ENCODE results near the gene FUS.
"Not testable (repeated sequence)": the region's sequence is repeated elsewhere in the genome, so short reads cannot be mapped to it uniquely, and the experiment has no call there.

Gene FUS

DNA sequence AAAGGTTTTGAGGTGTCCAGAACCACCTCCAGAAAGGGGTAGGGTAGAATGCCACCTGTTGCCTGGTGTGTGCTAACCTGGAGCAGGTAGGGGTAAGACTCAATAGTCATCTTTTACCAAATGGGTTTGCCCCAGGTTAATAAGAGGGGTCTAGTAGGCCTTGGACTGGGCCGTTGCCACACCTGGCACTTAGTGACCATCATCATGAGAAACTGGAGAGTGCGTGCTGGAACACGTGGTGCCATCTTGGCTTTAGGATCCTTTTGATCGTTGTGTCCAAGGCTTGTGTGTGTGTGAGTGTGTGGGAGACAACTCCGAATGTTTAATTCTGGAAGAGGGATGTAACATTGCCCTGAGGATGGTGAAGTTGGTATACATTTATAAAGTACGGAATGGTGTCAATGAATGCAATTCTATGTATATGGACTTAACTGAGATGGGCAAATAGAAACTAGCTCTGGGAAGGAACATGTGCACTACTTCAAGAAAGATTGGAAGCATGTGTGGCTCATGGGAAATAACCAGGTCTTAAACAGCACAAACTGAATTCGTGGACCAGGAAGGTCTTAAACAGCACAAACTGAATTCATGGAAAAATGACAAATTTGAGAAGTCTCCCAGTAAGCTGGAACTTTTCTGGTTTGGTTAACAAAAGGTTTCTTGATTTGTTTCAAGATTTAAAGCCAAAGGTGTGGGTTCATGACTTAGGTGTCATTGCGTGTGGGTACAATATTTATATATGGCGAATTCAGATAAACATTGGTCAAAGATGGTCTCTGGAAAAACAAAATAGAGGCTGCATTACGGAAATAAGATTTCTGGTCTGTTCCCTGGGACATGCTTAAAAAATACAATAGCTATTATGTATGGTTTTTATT lies 7.2 kb downstream of the FUS start:
- DNase-seq (ENCODE audit: low read depth), result no peak

- DNase-seq (ENCODE audit: low read depth), result no peak
Observed at GRCh38 chr16:31187808-31188189, 7.9 kb downstream of the FUS start.

DNA sequence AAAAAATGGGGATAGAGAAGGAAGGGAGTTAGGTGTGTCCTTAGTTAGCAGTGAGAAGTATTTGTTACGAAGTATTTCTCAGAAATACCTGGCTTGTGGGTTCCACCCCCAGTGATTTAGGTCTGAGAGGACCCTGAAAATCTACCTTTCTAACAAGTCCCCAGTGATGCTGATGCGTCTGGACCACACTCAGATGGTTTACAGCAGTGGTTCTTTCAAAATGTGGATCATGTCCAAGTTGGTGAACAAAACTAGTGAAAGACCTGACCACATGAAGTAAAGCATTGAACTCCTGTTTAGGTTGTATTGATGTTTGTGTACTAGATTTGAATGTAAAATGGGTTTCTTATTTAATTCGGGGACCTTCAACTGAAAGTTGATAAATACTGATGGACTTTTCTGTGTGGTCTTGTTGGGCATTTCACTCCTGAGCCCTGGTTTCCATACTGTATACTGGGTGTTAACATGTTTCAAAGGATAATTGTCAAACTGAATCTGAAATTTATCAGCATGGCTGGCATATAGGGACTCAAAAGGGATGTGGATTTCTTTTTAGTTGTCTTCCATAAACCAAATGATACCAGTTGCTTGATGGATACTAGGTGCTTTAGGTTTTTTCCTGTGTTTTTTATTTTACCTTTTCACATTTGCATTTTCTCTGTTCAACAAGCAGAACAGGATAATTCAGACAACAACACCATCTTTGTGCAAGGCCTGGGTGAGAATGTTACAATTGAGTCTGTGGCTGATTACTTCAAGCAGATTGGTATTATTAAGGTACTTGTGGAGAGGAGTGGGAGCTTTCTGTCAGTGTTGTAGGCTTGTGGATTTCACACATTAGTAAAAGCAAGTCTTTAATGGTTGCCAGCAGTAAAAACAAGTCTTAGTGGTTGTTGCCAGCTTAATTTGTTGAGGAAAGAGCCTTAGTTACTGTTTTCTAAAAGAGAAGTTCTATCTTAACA lies 8.8 kb downstream of the FUS start:
- DNase-seq (ENCODE audit: low read depth), result no peak

DNA sequence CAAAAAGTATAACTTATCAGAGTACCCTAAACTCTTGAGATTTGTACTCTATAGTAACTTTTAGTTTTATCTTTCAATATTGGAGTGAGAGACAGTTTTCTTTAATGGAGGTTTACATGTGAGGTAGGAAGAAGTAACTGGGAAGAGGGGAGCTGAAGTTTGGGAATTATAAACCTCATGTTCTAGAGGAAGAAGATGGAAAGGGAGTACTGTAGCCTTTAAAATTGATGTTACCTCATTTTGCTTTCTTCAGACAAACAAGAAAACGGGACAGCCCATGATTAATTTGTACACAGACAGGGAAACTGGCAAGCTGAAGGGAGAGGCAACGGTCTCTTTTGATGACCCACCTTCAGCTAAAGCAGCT lies 9.5 kb downstream of the FUS start:
- no peak for DNase-seq (ENCODE audit: low read depth)

DNA sequence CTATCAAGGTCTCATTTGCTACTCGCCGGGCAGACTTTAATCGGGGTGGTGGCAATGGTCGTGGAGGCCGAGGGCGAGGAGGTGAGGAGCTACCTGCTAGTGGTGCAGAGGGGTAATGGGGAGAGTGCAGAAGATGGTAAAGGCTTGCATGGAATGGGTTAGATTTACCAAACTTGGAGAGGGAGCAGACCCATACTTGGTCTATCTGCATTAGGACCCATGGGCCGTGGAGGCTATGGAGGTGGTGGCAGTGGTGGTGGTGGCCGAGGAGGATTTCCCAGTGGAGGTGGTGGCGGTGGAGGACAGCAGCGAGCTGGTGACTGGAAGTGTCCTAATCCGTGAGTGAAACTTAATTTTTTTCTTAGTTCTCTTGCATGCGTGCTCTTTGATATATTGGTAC lies 10.1 kb downstream of the FUS start:
- DNase-seq (ENCODE audit: low read depth), result no peak

- DNase-seq (ENCODE audit: low read depth), result no peak
Observed at GRCh38 chr16:31190818-31191444, 11.0 kb downstream of the FUS start.

DNA sequence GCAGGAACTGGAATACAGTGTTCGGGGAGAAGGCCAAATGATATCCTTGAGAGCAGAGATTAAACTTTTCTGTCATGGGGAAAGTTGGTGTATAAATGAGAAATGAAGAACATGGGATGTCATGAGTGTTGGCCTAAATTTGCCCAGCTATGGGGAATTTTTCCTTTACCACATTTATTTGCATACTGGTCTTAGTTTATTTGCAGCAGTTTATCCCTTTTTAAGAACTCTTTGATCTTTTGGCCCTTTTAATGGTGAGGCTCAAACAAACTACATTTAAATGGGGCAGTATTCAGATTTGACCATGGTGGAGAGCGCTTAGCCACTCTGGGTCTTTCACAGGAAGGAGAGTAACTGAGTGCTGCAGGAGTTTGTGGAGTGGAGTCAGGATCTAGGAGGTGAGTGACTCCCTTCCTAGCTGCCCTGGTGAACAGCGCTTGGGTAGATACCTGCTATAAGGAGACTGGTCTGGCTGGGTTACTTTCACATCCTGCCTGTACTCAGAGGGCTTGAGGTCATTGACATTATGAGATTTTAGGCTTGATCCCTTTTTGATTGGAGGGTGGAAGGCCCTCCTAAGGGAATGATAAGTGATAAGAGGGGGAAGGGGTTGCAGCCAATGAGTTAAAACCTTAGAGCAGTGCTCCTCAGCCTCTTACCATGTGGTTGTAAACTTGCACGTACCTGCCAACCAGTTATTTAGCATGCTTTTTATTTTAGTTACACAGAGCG lies 11.9 kb downstream of the FUS start:
- DNase-seq (ENCODE audit: low read depth), result no peak

GRCh38 chr16:31192856-31193642 lies 13.1 kb downstream of the FUS start:
- DNase-seq (ENCODE audit: low read depth), result no peak

- DNase-seq (ENCODE audit: low read depth), result no peak
Observed at GRCh38 chr16:31193874-31194273, 13.9 kb downstream of the FUS start.

GRCh38 chr16:31194898-31195297 lies 15.0 kb downstream of the FUS start:
- DNase-seq (ENCODE audit: low read depth), result no peak

- DNase-seq (ENCODE audit: low read depth), result not testable (repeated sequence)
Observed at GRCh38 chr16:31195861-31196260, 15.9 kb downstream of the FUS start.

DNA sequence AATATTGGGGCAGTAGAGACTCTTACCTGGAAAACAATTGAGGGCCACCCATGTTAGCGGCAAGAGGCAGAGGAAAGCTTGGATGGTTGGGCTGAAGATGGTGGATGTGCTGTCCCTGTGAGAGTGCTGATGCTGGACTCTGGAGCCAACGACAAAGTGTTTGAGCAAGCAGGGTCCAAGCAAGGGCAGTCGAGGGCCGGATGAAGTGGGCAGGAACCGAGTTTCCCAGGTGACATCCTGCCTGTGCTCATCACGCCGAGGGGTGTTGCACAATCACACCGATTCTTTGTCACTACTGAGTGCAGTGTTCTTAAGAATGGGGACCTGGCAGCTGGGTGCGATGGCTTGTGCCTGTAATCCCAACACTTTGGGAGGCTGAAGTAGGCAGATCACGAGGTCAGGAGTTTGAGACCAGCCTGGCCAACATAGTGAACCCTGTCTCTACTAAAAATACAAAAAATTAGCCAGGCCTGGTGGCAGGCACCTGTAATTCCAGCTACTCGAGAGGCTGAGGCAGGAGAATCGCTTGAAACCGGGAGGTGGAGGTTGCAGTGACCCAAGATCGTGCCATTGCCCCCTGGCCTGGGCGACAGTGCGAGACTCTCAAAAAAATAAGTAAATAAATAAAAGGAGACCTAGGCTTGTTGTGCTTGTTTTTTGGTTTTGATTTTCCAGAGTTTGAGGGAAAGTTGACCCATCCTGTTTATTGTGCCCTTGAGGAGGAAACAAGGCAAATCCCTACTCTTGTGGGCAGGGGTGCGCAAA lies 16.6 kb downstream of the FUS start:
- no peak for DNase-seq (ENCODE audit: low read depth)

- no peak for DNase-seq (ENCODE audit: low read depth)
Observed at GRCh38 chr16:31198207-31198882, 18.4 kb downstream of the FUS start.

DNA sequence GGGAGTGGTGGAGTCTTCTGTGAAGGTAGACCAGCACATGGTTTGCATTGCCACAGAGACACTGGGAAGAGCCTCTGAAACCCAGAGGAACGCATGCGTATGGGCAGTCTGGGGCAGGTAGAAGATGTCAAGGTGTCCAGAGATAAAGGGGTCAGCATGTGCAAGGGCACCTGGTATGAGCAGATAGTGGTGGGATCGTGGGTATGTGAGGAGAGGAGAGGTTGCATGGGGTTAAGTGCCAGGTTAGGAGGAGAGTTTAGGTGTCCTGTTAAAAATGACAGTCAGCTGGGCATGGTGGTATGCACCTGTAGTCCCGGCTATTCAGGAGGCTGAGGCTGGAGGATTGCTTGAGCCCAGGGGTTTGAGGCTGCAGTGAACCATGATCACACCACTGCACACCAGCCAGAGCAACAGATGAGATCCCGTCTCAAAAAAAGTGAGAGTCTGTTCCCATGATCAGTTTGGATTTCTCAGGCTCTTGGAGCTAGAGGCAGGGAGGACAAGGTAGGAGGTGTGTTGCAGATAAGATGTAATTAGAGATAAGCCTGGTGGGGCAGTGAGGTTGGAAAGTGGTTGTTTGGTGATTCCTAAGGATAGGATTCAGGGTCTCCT lies 19.6 kb downstream of the FUS start:
- no peak for DNase-seq (ENCODE audit: low read depth)

GRCh38 chr16:31200111-31200510 lies 20.2 kb downstream of the FUS start:
- not testable (repeated sequence) for DNase-seq (ENCODE audit: low read depth)

DNA sequence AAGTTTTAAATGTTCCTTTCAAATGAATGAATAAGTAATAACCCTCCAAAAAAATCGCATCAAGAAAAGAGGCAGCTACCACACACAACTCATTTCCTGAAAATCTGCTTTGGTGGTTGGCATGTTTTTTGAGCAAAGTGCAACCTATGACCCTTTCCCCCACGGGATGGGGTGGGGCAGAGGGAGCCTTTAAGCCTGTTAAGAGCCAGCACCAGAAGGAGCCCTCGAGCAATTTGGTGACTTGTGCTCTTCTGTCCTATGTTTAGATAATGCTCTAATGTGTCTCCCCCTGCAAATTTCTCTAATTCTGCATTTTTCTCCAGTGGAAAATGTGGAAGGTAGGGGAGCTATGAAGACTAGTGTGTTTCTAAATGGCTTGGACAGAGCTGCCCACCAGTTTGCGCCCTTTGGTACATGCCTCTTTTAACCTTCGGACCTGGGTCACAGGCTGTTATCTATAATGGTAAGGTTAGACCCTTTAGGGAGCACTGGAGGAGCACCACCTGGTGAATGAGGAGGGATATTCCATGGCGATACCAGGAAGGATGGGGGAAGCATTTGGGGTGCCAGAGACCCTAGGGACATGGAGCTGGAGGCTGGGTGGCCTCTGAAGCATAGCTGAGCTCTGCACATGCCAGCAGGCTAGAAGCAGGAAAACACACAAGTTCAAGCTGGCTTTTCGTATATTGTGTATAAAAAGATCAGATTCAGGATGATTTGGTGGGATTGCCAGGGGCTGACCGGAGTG lies 21.1 kb downstream of the FUS start:
- peak; percentile 39 for DNase-seq (ENCODE audit: low read depth)

- DNase-seq (ENCODE audit: low read depth), result no peak
Observed at GRCh38 chr16:31201582-31202413, 21.9 kb downstream of the FUS start.
